HFF-Myc (cell line): ENCODE data around the gene TTC39B.

ENCODE experiments used
- DNase-seq: peaks from one replicate; pipeline ENCODE4 v3.0.0-alpha.2; 2011; ENCODE audit warnings: low read depth; ENCODE audit errors: extremely low read depth
- H3K4me3 ChIP-seq: replicated peaks from 2 replicates; pipeline ENCODE4 v1.5.1; 2011; ENCODE audit warnings: low read depth, mild to moderate bottlenecking, control low read depth, low read length
- CTCF ChIP-seq: IDR thresholded peaks from 2 replicates; pipeline ENCODE4 v1.5.1; 2012; ENCODE audit warnings: mild to moderate bottlenecking, low read depth, low read length, control low read depth; ENCODE audit errors: missing control alignments

The TTC39B gene

GRCh38 chr9:15306757-15307522 is at the start of gene TTC39B:
Gene TTC39B, minus strand, starts transcription at chr9:15307216. Its CDS starts 91 bp downstream, at chr9:15307125.
- peak within 1 kb of the TSS; percentile 82 for H3K4me3 ChIP-seq
- no peak for TF ChIP-seq CTCF
- DNase-seq = peak; percentile 59

- no peak for DNase-seq
- no peak for TF ChIP-seq CTCF
- H3K4me3 ChIP-seq = no peak overlapping the region
Observed at GRCh38 chr9:15355669-15356068, 48.7 kb upstream of the TTC39B start.

- H3K4me3 ChIP-seq = no peak overlapping the region
- no peak for DNase-seq
- TF ChIP-seq CTCF = no peak
Observed at GRCh38 chr9:15354713-15355112, 47.7 kb upstream of the TTC39B start.

- DNase-seq = no peak
- no peak overlapping the region for H3K4me3 ChIP-seq
- TF ChIP-seq CTCF = no peak
Observed at GRCh38 chr9:15353892-15354291, 46.9 kb upstream of the TTC39B start.

- no peak for TF ChIP-seq CTCF
- no peak overlapping the region for H3K4me3 ChIP-seq
- no peak for DNase-seq
Observed at GRCh38 chr9:15352306-15352705, 45.3 kb upstream of the TTC39B start.

GRCh38 chr9:15349892-15350761 is 43.1 kb upstream of the TTC39B start:
- no peak for TF ChIP-seq CTCF
- DNase-seq = no peak
- no peak overlapping the region for H3K4me3 ChIP-seq
